Measurements from ENCODE around the gene SLC25A15.

SLC25A15 gene

GRCh38 chr13:40789275-40790153, at the start of gene SLC25A15:
TSS of gene SLC25A15 (plus strand) at chr13:40789611. CDS start at chr13:40793227, 3,616 bp downstream.
- peak; percentile 96 for DNase-seq (ENCODE audit: low spot score)

DNA sequence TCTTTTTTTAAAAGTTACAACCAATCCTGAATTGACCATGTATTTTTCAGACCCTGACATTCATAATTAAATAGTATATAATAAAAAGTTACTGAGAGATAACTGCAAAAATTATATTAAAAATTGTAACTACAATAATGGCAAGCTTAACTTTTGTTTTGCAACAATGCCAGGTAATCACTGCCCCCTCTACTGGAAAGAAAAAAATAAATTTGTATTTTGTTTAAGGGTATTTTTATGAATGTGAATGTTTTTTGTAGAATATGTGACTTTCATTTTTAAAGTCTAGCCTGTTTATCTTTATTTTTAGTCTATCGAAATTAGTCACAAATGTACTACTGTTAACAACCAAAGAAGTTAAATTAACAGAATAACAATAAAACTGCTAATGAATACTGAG, 40.1 kb upstream of the SLC25A15 start:
- no peak for DNase-seq (ENCODE audit: low spot score)

DNA sequence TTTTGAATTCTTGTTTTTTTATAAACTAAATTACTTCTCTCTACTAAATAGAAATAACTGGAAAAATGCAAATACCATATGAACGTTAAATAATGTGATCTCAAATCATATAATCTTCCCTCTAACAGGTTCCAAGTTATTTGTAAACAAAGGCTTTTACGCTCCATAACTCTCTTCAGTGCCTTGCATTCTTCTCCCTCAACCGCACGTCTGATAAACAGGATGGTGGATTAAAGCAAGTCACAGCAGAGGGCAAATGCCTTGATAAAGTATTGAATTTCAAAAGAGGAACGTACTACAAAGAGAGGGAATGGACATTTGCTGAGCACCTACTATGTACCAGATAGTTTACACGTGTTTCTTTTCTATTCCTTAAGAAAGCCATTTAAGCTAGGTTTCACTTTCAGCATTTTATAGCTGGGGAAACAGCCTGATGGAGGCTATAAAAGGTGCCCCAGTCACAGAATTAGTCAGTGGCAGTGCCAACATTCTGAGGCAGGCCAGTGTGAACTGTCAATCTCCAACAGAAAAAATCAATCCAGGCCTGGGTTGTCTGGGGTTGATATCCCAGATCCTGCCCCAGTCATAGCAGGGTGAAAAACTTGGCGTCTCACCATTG, 34.2 kb upstream of the SLC25A15 start:
- DNase-seq (ENCODE audit: low spot score): no peak

DNA sequence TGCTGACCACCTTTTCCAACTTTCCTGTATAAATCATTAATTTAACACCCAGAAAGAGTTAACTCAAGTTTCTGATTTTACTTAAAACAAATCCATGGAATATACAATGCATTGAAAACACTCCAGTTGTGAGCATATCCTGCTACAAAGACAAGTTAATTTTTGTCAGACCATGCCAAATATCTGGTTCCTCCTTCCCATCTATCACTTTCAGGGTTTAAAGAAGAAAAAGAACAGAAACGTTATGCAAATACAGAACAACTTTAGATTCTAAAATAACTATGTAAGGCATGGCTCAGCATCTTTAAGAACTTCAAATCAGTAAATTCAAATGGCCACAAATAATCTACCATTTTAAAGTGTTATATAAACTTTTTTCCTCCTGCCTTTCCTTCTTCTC, 33.4 kb upstream of the SLC25A15 start:
- no peak for DNase-seq (ENCODE audit: low spot score)

- DNase-seq (ENCODE audit: low spot score): no peak
Measured at GRCh38 chr13:40758811-40759210, 30.6 kb upstream of the SLC25A15 start.

DNA sequence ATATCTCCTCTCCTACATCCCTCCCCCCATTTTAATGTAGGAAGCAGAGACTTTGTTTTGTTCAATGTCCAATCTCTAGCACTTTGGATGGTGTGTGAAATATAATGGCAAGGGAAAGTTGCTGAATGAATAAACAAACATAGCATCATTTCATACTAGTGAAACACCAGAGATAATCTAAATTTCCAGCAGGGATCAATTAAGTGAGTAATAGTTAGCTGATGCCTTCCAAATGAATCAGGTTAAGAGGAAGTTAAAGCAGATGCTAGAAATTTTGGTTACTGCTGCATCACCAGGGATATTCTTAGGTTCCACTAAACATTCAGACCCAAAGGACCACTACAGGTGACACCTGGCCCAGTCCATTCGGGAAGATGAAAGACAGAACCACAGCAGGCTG, 26.6 kb upstream of the SLC25A15 start:
- DNase-seq (ENCODE audit: low spot score): peak; percentile 48

DNA sequence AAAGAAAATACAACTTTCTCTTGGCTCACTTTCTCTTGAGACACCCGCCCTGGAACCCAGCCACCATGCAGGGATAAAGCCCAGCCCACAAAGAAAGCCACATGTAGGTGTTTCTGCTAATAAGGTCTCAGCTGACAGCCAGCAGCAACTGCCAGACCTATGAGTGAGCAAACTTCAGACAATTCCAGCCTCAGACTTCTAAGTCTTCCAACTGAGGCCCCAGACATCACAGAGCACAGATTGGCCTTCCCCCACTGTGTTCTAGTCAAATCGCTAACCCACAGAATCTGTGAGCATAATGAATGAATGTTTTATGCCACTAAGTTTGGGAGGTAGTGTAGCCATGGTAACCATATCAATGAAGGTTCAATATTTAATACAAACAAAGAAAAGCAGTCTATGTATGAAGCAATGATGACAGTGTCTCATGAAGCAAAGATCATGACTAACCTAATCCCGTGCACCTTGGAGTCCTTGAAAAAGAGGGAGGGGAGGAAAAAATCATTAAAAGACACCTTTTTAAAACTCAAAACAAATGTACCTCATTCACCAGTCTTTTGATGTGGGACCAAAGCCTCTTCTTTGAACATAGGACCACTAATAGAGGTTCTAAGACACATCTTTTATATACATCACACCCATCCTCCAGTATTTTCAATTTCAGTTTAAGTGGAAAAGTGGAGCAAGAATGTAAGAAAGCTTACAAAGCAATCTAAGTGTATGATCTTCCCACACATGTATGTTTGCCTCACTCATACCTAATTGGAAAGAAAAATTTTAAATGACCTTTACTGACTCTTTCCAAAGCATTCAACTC, 24.6 kb upstream of the SLC25A15 start:
- DNase-seq (ENCODE audit: low spot score): peak; percentile 7

- DNase-seq (ENCODE audit: low spot score): no peak
Measured at GRCh38 chr13:40765602-40766001, 23.8 kb upstream of the SLC25A15 start.

DNA sequence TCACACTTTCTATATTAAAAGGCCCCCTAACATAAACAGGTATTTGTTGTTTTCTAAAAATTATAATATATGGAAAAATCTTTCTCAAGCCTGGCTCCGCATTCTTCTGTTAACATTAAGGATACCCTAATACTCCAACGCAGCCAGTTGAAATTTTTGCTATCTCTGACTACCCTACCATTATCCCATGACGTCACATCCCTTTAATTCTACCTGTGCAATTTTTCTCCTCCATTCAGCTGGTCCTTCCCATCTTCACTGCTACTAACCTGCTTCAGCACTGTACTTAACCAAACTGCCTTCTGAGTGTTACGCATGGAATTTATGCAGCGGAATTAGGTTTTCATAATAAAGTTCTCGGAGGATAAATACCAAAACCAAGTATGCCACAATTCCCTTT, 19.4 kb upstream of the SLC25A15 start:
- no peak for DNase-seq (ENCODE audit: low spot score)

- DNase-seq (ENCODE audit: low spot score): no peak
Measured at GRCh38 chr13:40770609-40770933, 18.8 kb upstream of the SLC25A15 start.

- peak; percentile 96 for DNase-seq (ENCODE audit: low spot score)
Measured at GRCh38 chr13:40770934-40771618, 18.3 kb upstream of the SLC25A15 start, which contains the start of gene MRPS31. TSS of gene MRPS31 (minus strand) at chr13:40771190. CDS start at chr13:40771136, 54 bp downstream.

DNA sequence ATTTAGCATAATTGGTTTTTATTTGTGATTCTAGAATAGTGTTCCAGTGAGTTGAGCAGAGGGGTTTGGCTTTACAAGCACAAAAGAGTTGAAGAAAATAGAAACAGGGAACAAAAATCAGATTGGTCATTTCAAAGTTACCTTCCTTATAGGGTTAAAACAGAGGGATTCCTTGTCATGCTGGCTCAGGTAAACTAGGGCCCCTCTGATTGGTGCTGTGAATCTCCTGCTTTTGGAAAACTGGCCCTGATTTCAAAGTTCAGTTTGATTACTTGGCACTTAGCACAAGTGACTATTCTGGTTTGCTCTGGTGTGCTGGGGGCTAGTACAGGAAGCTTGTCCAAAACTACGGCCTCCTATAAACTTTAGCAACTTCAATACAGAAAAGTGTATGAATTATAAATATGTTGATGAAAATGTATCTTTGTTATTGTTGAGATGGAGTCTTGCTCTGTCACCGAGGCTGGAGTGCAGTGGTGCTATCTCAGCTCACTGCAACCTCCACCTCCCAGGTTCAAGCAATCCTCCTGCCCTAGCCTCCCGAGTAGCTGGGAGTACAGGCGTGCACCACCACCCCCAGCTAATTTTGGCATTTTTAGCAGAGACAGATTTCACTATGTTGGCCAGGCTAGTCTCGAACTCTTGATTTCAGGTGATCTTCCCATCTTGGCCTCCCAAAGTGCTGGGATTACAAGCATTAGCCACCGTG, 16.5 kb upstream of the SLC25A15 start:
- no peak for DNase-seq (ENCODE audit: low spot score)

DNA sequence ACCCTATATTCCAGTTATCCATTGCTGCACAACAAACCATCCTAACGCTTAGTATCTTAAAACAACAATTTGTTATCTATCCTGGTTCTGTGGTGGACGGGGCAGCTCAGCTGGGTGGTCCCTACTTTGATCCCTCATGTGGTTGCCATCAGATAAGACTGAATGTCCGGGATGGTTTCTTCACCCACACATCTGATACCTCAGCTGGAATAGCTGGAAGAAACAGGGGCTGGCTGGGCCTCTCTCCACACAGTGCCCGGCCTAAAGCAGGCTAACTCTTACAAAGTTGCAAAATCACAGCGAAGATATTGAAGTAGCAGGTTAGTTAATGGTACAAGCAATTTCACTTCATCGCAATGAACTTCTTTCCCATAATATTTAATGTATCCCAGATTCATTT, 14.7 kb upstream of the SLC25A15 start:
- DNase-seq (ENCODE audit: low spot score): no peak

- DNase-seq (ENCODE audit: low spot score): no peak
Measured at GRCh38 chr13:40776232-40776631, 13.2 kb upstream of the SLC25A15 start.

GRCh38 chr13:40776681-40777165, 12.7 kb upstream of the SLC25A15 start:
- DNase-seq (ENCODE audit: low spot score): no peak

DNA sequence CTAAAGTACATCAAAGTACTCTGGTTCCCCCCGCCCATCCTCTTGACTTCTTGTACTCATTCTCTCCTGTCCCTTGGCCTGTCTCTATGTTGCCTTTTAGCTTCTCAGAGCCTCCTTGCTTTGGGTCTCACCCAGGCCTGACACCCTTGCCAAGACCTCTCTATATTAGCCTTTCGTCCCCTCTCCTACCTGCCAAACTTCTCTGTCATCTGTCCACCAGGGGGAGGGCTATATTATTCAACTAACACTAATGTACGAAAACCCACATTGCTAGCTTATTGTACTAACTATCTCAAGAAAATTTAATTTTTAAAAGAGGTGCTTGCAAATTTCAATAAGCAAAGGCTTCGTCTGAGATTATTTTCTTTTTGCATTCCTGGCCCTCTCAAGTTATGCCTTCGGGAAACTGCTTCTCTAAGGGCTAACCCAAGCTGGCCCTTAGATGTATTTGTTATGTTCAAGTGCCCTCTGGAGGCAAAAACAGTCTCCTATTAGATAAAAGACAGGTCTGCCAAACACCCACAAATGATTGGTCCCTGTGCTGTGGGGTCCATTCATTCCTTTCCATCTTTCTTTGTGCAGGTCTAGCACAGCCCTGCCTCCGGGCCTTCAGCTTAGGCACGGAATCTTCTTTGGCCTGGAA, 12.1 kb upstream of the SLC25A15 start:
- peak; percentile 50 for DNase-seq (ENCODE audit: low spot score)

GRCh38 chr13:40777809-40778175, 11.6 kb upstream of the SLC25A15 start:
- DNase-seq (ENCODE audit: low spot score): no peak

DNA sequence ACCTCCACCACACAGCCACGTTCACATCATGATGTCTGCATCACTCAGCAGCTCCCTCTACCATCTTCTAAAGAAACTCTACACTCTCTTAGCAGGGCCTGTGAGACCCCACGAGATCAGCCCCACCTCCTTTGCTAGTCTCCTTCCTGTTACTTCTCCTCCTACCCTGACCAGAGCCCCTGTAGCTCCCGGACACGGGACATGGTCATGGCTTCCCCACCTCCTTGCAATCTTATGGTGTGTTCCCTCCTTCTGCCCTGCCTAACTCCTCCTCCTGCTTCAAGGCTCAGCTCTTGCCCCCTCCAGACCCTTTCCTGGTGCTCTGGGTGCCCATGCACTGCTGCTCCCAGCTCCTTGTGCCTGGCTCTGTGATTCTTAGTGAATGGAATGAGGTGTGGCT, 10.4 kb upstream of the SLC25A15 start:
- DNase-seq (ENCODE audit: low spot score): no peak

DNA sequence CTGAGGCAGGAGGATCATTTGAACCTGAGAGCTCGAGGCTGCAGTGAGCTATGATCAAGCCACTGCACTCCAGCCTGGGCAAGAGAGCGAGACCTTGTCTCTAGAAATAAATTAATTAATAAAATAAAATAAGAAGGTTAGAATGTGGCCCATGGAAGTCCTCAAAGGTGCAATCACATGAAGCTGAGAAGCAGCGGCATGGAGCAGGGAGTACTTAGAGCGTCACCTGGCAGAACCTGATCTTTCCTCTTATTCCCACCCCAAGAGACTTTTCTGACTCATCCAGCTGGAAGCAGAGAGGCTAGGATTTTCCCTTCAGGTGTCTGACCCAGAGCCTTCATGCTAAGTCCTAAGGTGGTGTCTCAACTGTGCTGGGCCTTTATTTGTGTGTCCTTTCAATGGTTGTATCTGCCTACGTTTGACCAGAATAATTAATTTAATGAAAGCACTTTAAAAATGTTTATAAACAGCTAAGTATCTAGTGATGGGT, 9.6 kb upstream of the SLC25A15 start:
- DNase-seq (ENCODE audit: low spot score): no peak

DNA sequence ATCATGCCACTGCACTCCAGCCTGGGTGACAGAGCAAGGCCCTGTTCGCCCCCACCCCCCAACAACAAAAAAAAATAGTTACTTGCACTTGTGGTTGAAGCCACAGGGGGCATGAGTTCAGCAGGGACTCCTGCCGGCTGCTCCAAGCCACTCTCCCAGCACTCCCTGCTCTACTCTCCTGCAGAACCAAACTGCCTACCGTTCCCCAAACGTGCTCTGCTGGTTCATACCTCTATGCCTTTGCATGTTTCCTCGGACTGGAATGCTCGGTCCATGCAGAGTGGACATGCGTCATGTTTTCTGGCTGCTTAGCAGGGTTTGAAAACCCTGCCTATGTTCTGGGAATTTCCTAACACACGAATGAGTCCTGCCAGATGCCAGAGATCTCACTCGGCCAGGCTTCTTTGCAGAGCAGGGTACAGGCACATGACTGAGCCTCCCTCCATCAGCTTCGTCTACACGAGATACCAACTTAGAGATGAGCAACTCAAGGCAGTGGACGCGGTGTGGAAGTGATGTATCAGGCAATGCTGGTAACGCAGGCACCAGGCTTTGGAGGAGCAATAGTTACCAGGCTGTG, 8.5 kb upstream of the SLC25A15 start:
- peak; percentile 37 for DNase-seq (ENCODE audit: low spot score)

All from GM03348 (cell line).